Lower lobe of right lung (tissue), 2 donors: Measurements from ENCODE around the gene PFDN2. TPM values are rescaled to one million over a fixed set of nuclear protein-coding genes. Genes with fewer than 3 reads are reported as not detected.

Source experiments
- ATAC-seq, 2 donors: fragments of 200-7000 bp; cut with Tn5 transposase; one replicate each; pipeline ENCODE4 v1.9.1; 2020 to 2022; ENCODE audit warnings: mild to moderate bottlenecking in 2 of 2, moderate library complexity in 2 of 2
- DNase-seq: peaks from one replicate; pipeline ENCODE4 v3.0.0-alpha.2; 2020
- H3K27ac ChIP-seq: fragments of 200-600 bp; one replicate; pipeline ENCODE4 v1.8.0; 2022
- H3K27me3 ChIP-seq: fragments of 200-600 bp; one replicate; pipeline ENCODE4 v1.8.0; 2022; ENCODE audit warnings: low read depth
- H3K36me3 ChIP-seq: fragments of 200-600 bp; one replicate; pipeline ENCODE4 v1.8.0; 2022; ENCODE audit warnings: mild to moderate bottlenecking
- H3K4me1 ChIP-seq: fragments of 200-600 bp; one replicate; pipeline ENCODE4 v1.8.0; 2022
- H3K4me3 ChIP-seq: fragments of 200-600 bp; one replicate; pipeline ENCODE4 v1.8.0; 2022; ENCODE audit warnings: mild to moderate bottlenecking
- H3K9me3 ChIP-seq: fragments of 200-600 bp; one replicate; pipeline ENCODE4 v1.8.0; 2022
- CTCF ChIP-seq: fragments of 200-600 bp; IDR thresholded peaks from one replicate; pipeline ENCODE4 v1.8.0; 2022; ENCODE audit warnings: antibody characterized with exemption, mild to moderate bottlenecking
- intact Hi-C: fragments of 100-400 bp; cut with DNase I; formaldehyde crosslinking; loops from one replicate; pipeline ENCODE4 v1.11.0; 2022
- long read RNA-seq: library from polyadenylated mRNA; unstranded; transcript quantifications from one replicate; pipeline ENCODE4 v2.0.0, GENCODE V29; 2021
- total RNA-seq: library from RNA; stranded (reverse); fragmentation: NEBNext Ultra II Directional; extraction: Animal tissue kit (Norgen Biotek cat#: 25700); gene quantifications from one replicate; pipeline ENCODE4 v1.2.1, GENCODE V29; 2021
- donor health status: DM: no; HTN: yes; CAD: no; lungs with severe emphysema.

Gene PFDN2, protein sequence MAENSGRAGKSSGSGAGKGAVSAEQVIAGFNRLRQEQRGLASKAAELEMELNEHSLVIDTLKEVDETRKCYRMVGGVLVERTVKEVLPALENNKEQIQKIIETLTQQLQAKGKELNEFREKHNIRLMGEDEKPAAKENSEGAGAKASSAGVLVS
- 46.2 TPM for total RNA-seq
- long read RNA-seq, transcript PFDN2-201 (4 exons, 677 nt): major isoform, 41 of 44 reads
- long read RNA-seq, partial matches to known transcripts: 0 of 44 reads
- long read RNA-seq, other reads (novel, unspliced or antisense): 3 of 44 reads

DNA sequence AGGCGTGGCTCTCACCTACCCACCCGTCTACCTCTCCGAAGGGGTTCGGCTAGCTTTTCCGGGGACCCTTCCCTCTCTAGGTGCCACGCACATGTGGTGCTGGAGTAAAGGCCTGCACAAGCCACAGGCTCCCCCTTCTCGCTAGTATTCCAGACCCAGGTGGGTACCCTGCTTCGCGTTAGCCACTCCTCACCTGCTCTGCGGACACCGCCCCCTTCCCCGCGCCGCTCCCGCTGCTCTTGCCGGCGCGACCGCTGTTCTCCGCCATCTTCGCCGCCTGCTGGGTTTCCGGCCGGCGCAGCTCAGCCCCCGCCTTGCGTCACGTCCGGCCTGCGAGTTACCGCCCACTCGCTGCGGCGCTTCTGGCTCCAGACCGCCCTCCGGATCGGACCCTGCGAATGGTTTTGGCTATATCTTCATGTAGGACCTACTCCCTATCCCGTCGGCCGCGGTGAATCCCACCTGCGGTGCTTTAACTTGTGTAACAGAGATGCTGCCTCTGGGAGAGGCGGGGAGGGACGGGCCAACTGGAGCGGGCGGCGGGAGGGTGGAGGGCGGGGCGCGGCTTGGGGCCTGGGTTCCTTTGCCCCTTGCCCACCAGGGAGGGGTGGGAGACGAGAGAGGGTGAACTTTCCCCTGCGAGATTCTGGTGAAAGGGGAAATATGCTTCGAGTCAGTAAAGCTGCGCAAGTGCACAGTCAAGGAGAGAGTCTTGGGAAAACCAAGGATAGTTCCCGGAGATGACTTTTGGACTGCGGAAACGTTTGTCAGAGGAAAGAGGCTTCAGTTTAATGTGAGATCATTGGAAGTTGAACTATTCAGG lies at the start of gene PFDN2, which contains the start of gene NIT1:
TSS of gene PFDN2 (minus strand) at position 279 of the 823 bp plus-strand sequence. CDS start at position 268, 11 bp downstream.
TSS of gene NIT1 (plus strand) at position 347 of the 823 bp plus-strand sequence. CDS start at position 419, 72 bp downstream.
- intact Hi-C loops: no loop called here
- TF ChIP-seq CTCF: no peak
- Histone ChIP-seq H3K27me3 (no peaks in the 10 kb centered on the region), H3K9me3 (no peaks in the 10 kb centered on the region), H3K36me3 (peaks cover 47% of the 10 kb centered on the region), H3K27ac (peak within 1 kb of the TSS; percentile 87), H3K4me1 (peaks cover 83% of the 10 kb centered on the region), H3K4me3 (peak within 1 kb of the TSS; percentile 83)
- DNase-seq (peak; percentile 92), ATAC-seq (peak; percentile 93 to 97)

DNA sequence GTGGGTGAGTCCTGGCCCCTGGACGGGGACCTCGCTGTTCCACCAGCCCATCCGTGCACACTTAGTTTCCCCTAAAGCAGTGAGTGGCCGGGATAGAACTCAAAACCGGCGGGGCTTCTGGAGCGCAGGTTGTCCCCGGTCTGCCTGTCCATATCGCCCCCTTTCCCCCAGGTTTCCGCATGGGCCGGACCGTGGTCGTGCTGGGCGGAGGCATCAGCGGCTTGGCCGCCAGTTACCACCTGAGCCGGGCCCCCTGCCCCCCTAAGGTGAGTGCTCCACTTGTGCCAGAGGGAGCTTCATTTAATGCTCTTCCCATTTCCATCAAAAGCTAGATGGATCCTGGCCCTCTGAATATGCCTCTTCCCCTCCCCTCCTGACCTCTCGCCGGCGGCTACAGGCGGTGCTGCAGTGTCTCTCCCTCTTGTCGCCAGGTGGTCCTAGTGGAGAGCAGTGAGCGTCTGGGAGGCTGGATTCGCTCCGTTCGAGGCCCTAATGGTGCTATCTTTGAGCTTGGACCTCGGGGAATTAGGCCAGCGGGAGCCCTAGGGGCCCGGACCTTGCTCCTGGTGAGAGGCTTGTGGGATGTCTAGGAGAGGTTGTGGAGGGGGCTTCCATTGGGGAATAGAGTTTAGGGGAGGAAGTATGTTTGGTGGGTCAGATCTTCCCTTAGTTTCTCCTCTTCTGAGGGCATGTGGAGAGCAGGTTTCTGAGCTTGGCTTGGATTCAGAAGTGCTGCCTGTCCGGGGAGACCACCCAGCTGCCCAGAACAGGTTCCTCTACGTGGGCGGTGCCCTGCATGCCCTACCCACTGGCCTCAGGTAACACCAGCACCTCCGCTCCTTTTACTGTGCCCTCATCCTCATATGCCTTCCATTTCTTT lies 49.1 kb upstream of the PFDN2 start:
- peaks cover 58% of the 10 kb centered on the region for H3K36me3 ChIP-seq
- ATAC-seq (peak in 1 of 2 donors; percentile 6), DNase-seq (no peak)
- peaks cover 23% of the 10 kb centered on the region for H3K4me1 ChIP-seq
- H3K27ac ChIP-seq: peak overlapping the region; percentile 94
- no peaks in the 10 kb centered on the region for H3K27me3 ChIP-seq
- intact Hi-C loops: no loop called here
- H3K4me3 ChIP-seq: peak overlapping the region; percentile 78
- H3K9me3 ChIP-seq: no peaks in the 10 kb centered on the region
- TF ChIP-seq CTCF: no peak

- peak; percentile 97 to 98 for ATAC-seq
- peak; percentile 39 for TF ChIP-seq CTCF
- Histone ChIP-seq H3K36me3 (peaks cover 55% of the 10 kb centered on the region), H3K27ac (peak within 1 kb of the TSS; percentile 94), H3K4me1 (peaks cover 32% of the 10 kb centered on the region), H3K4me3 (peak within 1 kb of the TSS; percentile 78), H3K9me3 (no peaks in the 10 kb centered on the region), H3K27me3 (no peaks in the 10 kb centered on the region)
- intact Hi-C loops: no loop called here
- peak; percentile 98 for DNase-seq
Observed at GRCh38 chr1:161165742-161166668, 48.2 kb upstream of the PFDN2 start, which contains the start of gene PPOX. Gene PPOX, plus strand, starts transcription at chr1:161166426. Its CDS starts 422 bp downstream, at chr1:161166848.

- H3K27me3 ChIP-seq: no peaks in the 10 kb centered on the region
- H3K36me3 ChIP-seq: peaks cover 50% of the 10 kb centered on the region
- H3K9me3 ChIP-seq: no peaks in the 10 kb centered on the region
- TF ChIP-seq CTCF: no peak
- H3K4me1 ChIP-seq: peaks cover 42% of the 10 kb centered on the region
- H3K27ac ChIP-seq: peak overlapping the region; percentile 94
- H3K4me3 ChIP-seq: peak overlapping the region; percentile 78
- intact Hi-C loops: no loop called here
- no peak for ATAC-seq
- no peak for DNase-seq
Observed at GRCh38 chr1:161164901-161165610, 47.2 kb upstream of the PFDN2 start.
